GM15510 (cell line): ENCODE results near the gene TMA7.

ENCODE experiments used
- POLR2A ChIP-seq: IDR thresholded peaks from 3 replicates; pipeline ENCODE4 v1.6.1; 2011; ENCODE audit warnings: borderline replicate concordance; ENCODE audit not compliant: insufficient read length; ENCODE audit errors: extremely low read depth

The TMA7 gene

DNA sequence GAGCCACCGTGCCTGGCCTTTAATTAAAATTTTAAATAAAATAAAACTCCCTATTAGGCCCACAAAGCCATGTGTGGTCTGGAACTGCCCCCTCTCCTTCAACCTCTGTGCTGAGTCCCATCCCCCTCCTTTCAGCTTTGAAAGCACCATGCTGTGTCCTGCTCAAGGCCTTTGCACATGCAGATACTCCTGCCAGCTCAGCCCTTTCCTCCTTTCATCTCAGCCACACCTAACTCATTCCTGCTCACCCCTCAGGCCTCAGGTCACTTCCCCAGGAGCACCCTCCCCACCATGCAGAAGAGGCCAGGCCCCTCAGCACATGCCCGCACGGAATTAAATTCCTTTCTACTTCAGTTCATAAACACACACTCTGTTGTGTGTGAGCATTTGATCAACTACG, 34.6 kb downstream of the TMA7 start:
- no peak for TF ChIP-seq POLR2A

DNA sequence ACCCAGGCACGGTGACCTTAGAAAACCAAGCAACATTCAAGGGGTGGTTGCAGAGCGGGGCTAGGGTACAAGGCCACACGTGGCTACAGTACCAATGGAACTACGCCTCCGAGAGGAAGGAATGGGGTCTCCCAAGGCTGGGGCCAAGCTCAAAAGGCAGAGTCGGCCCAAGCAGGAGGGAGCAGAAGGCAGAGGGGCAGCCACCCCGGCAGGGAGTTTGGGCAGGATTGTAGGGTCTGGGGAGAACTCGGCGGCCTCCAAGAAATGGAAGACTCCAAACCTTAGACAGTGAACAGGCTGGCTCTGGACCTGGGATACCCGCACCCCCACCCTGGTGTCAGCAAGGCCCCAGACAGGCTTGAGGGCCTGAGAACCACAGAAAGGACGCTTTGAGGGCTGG, 35.1 kb downstream of the TMA7 start:
- TF ChIP-seq POLR2A, result no peak

DNA sequence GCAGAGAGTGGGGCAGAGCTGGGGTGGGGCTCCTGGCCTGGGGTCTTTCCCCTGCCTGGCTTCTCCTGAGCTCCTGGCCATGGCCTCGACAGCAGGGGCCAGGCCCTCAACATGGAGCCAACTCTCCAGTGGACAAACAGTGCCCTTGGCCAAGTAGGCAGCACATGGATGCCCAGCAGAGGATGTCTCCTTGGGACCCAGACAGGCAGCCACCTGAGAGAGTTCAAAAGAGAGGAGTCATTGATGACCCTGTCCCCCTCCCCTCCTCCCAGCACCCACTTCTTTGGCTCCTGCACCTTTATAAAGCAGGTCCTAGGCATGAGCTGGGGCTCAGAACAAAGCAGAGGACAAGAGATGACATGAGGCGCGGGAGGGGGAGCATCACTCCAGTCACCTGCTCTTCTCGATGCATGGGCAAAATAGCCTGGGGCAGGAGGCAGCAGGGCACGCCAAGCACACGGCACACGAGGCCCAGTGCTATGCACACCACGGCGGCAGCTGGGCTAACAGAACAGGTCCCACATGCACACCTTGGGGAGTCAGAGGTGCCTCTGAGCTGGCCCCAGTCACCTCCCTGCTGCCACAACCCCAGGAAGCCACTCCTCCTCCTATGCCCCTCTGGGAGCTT, 36.5 kb downstream of the TMA7 start:
- no peak for TF ChIP-seq POLR2A

DNA sequence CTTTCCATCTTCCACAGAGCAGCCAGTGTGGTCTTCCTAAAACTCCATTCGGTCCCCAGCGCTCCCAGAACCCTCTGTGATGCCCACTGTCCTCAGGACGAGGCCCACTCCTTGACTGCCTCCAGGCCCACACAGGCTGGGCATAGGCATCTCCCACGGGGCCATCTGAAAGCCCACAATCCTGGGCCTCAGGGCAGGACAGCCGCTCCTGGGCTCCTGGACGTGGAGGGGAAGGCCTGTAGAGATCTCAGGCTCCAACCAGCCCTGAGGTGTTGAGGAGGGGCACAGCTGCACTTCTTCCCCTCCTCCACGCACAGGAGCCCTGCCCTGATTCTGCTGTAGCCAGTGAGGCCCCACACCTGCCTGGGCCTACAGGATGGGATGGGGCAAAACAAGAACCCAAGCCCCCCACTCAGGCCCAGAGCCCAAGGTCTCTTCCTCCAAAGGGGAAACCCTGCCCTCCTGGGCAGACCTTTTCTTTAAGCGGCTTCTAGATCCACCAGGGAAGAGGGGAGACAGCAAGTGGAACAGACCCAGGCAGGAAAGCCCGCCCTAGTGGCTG, 38.0 kb downstream of the TMA7 start:
- TF ChIP-seq POLR2A, result no peak

DNA sequence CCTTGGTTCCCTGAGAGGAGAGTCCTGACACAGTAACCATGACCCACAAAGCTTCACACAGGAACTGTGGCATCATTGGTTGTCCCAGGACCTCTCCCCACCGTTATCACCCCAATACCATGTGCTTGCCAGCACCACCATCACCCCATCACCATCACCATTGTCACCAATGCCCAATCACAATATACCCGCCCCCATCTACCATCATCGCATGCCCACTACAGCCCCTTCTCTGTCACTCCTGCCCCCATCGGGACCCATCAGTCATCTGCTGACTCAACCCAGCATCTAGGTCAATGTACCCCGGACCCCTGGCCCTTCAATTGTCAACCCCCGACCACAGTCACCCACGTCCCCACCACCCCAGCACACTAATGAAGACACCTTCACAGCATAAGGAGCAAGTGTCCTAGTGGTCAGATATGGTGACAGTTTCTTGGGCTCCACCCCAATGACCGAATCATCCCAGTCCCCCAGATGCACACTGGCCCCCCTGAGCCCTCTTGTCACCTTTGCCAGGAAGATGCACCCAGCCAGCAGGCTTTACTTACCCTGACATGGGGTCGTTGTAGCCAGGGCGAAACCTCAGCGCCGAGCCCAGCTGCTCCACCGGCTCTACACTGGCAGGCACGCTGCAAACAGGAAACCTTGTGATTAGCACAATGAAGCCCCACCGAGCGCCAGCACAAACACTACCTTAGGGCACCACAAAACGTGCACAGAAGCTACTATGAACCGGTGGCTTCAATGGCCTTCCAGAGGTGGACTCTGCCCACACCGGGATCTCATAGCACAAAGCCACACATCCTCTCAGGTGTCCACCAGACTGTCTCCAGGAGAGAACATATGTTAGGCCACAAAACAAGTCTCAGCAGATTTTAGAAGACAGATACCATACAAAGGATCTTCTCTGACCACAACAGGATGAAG, 38.8 kb downstream of the TMA7 start:
- no peak for TF ChIP-seq POLR2A

DNA sequence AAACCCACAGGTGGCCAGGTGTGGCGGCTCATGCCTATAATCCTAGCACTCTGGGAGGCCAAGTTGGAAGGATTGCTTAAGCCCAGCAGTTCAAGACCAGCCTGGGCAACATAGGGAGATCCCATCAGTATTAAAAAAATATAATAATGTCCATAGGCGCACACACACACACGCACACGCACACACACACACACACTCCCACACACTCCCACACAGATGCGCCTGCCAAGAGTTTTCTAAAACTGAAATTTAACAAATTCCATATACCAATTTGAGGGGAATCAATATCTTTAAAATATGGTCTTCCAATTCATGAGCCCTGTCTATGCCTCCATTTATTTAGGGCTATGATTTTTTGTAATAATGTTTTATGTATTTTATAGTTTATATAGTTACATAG, 46.9 kb downstream of the TMA7 start:
- TF ChIP-seq POLR2A, result no peak

DNA sequence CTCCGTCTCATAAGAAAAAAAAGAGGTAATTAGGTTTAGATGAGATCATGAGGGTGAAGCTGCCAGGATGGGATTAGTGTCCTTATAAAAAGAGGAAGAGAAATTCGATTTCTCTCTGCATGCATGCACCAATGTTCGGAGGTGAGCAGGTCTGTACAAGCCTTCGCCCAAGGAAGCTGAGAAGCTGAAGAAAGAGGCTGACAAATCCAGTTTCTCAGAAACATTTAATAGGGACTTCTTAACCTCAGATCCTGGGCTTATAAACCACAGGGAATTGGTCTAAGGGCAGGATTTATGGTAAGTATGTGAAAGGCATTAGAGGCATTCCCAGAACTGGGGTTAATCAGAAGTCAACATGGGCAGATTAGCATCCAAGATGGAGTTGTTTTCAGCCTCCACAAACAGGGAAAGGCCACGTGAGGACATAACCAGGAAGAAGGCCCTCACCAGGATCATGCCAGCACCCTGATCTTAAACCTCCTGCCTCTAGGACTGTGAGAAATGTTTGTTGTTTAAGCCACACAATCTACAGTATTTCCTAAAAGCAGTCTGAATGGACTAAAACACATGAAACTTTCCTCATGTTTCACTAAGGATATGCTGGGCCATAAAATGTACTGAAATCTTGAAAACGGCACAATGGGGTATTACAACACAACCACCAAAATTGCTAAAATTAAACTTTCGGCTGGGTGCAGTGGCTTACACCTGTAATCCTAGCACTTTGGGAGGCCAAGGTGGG, 52.6 kb downstream of the TMA7 start:
- TF ChIP-seq POLR2A, result no peak

DNA sequence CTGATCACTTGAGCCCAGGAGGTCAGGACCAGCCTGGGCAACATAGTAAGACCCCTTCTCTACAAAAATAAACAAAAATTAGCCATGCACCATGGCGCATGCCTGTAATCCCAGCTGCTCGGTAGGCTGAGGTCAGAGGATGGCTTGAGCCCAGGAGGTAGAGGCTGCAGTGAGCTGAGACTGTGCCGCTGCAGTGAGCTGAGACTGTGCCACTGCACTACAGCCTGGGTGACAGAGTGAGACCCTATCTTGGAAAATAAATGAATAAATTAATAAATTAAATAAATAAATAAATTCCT, 53.1 kb downstream of the TMA7 start:
- no peak for TF ChIP-seq POLR2A
